Osteocyte (in vitro differentiated cells): ENCODE data around the gene ZFP91. TPM values are rescaled to one million over a fixed set of nuclear protein-coding genes. Genes with fewer than 3 reads are reported as not detected.

Source experiments
- DNase-seq: peaks from one replicate; pipeline ENCODE4 v3.0.0; 2021; ENCODE audit warnings: mixed read lengths; ENCODE audit not compliant: unreplicated experiment; ENCODE audit errors: extremely low spot score
- H3K27ac Mint-ChIP-seq: one replicate; pipeline ENCODE4 v1.8.0; 2021; ENCODE audit warnings: mild to moderate bottlenecking, mixed read lengths; ENCODE audit not compliant: unreplicated experiment
- H3K27me3 Mint-ChIP-seq: one replicate; pipeline ENCODE4 v1.8.0; 2021; ENCODE audit warnings: mixed read lengths; ENCODE audit not compliant: unreplicated experiment
- H3K36me3 Mint-ChIP-seq: one replicate; pipeline ENCODE4 v1.8.0; 2021; ENCODE audit warnings: mixed read lengths; ENCODE audit not compliant: unreplicated experiment
- H3K4me1 Mint-ChIP-seq: one replicate; pipeline ENCODE4 v1.8.0; 2021; ENCODE audit warnings: mixed read lengths; ENCODE audit not compliant: unreplicated experiment
- H3K4me3 Mint-ChIP-seq: one replicate; pipeline ENCODE4 v1.8.0; 2021; ENCODE audit warnings: mild to moderate bottlenecking, moderate library complexity, mixed read lengths; ENCODE audit not compliant: unreplicated experiment
- H3K9me3 Mint-ChIP-seq: one replicate; pipeline ENCODE4 v1.8.0; 2021; ENCODE audit warnings: mixed read lengths; ENCODE audit not compliant: unreplicated experiment
- CTCF ChIP-seq: fragments of 200-600 bp; sonication (generic); IDR thresholded peaks from 2 replicates; pipeline ENCODE4 v1.5.0; 2021; ENCODE audit warnings: antibody characterized with exemption, mild to moderate bottlenecking, moderate library complexity
- total RNA-seq: library from RNA; stranded (reverse); gene quantifications from 2 replicates; pipeline ENCODE4 v1.2.1, GENCODE V29; 2021

The ZFP91 gene
- total RNA-seq, 1 donor from 2014 or later = 56.7 TPM

GRCh38 chr11:58615559-58615958 is 36.7 kb downstream of the ZFP91 start:
- no peaks in the 10 kb centered on the region for H3K4me1 Mint-ChIP-seq
- H3K36me3 Mint-ChIP-seq = peaks cover 78% of the 10 kb centered on the region
- TF ChIP-seq CTCF = no peak
- no peak overlapping the region for H3K4me3 Mint-ChIP-seq
- no peak overlapping the region for H3K27ac Mint-ChIP-seq
- no peak for DNase-seq
- H3K9me3 Mint-ChIP-seq = no peaks in the 10 kb centered on the region
- no peaks in the 10 kb centered on the region for H3K27me3 Mint-ChIP-seq

GRCh38 chr11:58616594-58616993 is 37.7 kb downstream of the ZFP91 start:
- no peak for DNase-seq
- peaks cover 73% of the 10 kb centered on the region for H3K36me3 Mint-ChIP-seq
- no peaks in the 10 kb centered on the region for H3K27me3 Mint-ChIP-seq
- no peak overlapping the region for H3K4me3 Mint-ChIP-seq
- no peak overlapping the region for H3K27ac Mint-ChIP-seq
- no peak for TF ChIP-seq CTCF
- no peaks in the 10 kb centered on the region for H3K9me3 Mint-ChIP-seq
- no peaks in the 10 kb centered on the region for H3K4me1 Mint-ChIP-seq

- H3K36me3 Mint-ChIP-seq = peaks cover 69% of the 10 kb centered on the region
These were observed 39.2 kb downstream of the ZFP91 start for GRCh38 chr11:58617976-58618557.

GRCh38 chr11:58621586-58622262 is 42.9 kb downstream of the ZFP91 start:
- Mint-ChIP-seq H3K4me1 (peaks cover 10% of the 10 kb centered on the region), H3K9me3 (no peaks in the 10 kb centered on the region), H3K27me3 (no peaks in the 10 kb centered on the region), H3K36me3 (peaks cover 66% of the 10 kb centered on the region), H3K27ac (peak overlapping the region; percentile 12), H3K4me3 (no peak overlapping the region)
- DNase-seq = no peak
- TF ChIP-seq CTCF = no peak

More at GRCh38 chr11:58617976-58618557, 39.2 kb downstream of the ZFP91 start:
- no peak for DNase-seq
- no peak overlapping the region for H3K27ac Mint-ChIP-seq
- no peaks in the 10 kb centered on the region for H3K27me3 Mint-ChIP-seq
- no peak for TF ChIP-seq CTCF
- no peaks in the 10 kb centered on the region for H3K9me3 Mint-ChIP-seq
- H3K4me1 Mint-ChIP-seq = peaks cover 6% of the 10 kb centered on the region
- no peak overlapping the region for H3K4me3 Mint-ChIP-seq

GRCh38 chr11:58622344-58622743 is 43.5 kb downstream of the ZFP91 start, which contains the start of gene CNTF:
Gene CNTF (plus strand): TSS chr11:58622665. CDS start chr11:58622753, 88 bp downstream.
- no peaks in the 10 kb centered on the region for H3K27me3 Mint-ChIP-seq
- H3K36me3 Mint-ChIP-seq = peaks cover 62% of the 10 kb centered on the region
- peaks cover 16% of the 10 kb centered on the region for H3K4me1 Mint-ChIP-seq
- no peak within 1 kb of the TSS for H3K4me3 Mint-ChIP-seq
- H3K27ac Mint-ChIP-seq = peak within 1 kb of the TSS; percentile 12
- DNase-seq = no peak
- no peaks in the 10 kb centered on the region for H3K9me3 Mint-ChIP-seq
- TF ChIP-seq CTCF = no peak
